ENCODE measurements around the gene BTBD2. TPM values are rescaled to one million over a fixed set of nuclear protein-coding genes. Genes with fewer than 3 reads are reported as not detected.

Gene BTBD2
- total RNA-seq, 4 donors from 2014 or later: 85.0 to 99.3 (median 94.9) TPM

- TF ChIP-seq POLR2A (IDR thresholded peaks at IDR 0.05): no peak
- TF ChIP-seq CTCF (IDR thresholded peaks at IDR 0.05): no peak
- WGBS, 2 donors: 0 to 2% methylated on average over 35 to 40 of the region's 40 CpGs
- intact Hi-C loops (cut with DNase I; ENCODE audit: low total_unique reads): no loop called here
- DNase-seq (ENCODE audit: low spot score in 2 of 2): peak; percentile 43 to 95
- peak overlapping the region; percentile 62 for H3K4me3 ChIP-seq (ENCODE audit: low read depth, poor library complexity, severe bottlenecking)
Observed at GRCh38 chr19:1942078-1942933, 73.2 kb downstream of the BTBD2 start.

DNA sequence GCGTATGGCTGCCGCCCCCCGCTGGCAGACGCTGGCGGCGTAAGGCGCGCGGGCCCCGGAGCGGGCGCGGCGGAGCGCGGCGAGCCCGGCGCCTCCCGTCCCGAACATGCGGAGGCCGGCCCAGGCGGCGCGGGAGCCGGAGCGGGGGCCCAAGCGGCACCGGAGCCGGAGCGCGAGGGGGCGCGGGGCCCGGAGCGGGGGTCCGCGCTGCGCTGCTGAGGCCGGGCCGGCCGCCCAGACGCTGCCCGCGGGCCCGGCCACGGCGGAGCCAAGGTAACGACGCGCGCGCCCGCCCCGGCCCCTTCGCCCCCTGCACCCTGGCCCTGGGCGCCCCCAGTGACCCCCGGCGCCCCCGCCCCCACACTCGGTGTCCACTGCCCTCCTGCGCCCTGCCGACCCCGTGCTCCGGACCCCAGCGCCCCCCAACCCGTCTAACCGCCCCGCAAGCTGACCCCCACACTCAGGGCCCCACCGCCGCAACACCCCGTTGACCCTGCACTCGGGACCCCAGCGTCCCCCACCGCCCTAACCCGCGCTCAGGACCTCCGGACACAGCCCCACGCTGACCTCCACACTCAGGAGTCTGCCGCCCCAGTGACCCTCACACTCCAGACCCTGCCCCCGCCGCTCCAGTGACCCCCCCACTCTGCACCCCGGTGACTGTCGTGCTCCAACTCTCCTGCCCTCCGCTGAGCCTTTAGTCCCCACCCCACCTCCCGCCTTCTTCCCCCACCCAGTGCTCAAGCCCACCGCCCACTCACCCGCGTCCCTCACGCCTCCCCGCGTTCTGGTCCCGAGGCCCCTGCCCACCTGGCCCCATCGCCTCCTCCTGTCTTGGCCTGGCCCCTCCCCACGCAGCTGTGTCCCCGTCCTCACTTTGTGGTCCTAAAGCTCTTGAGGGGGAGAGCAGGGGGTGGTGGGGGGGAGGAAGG, 74.1 kb downstream of the BTBD2 start, which contains the start of gene CSNK1G2:
TSS of gene CSNK1G2 (plus strand) at position 27 of the 932 bp plus-strand sequence. CDS start 28,601 bp downstream, outside the sequence.
- 0 to 1% methylated on average over 24 to 43 of the region's 97 CpGs for WGBS, 2 donors

DNA sequence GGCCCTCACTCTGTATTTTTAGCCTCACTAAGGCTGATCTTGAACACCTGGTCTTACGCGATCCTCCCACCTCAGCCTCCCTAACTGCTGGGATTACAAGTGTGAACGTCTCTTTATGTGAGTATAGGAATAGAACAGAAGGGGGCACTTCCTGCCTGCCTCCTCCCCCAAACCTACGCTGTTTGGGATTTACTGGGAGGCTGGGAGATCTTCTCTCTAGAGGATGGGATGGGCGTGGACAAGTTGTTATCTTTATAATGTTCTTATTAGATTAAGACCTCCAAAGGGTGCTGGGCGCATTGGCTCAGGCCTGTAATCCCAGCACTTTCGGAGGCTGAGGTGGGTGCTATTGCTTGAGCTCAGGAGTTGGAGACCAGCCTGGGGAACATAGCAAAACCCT, 77.4 kb downstream of the BTBD2 start:
- H3K4me3 ChIP-seq (ENCODE audit: low read depth, poor library complexity, severe bottlenecking): no peak overlapping the region
- TF ChIP-seq CTCF (IDR thresholded peaks at IDR 0.05) (no peak), POLR2A (IDR thresholded peaks at IDR 0.05) (no peak)
- intact Hi-C loops (cut with DNase I; ENCODE audit: low total_unique reads): no loop called here
- no peak for DNase-seq (ENCODE audit: low spot score in 2 of 2)
- WGBS, 2 donors: 82 to 84% methylated on average over 7 of the region's 7 CpGs

More for the DNA sequence above, 74.1 kb downstream of the BTBD2 start, which contains the start of gene CSNK1G2:
- TF ChIP-seq POLR2A (IDR thresholded peaks at IDR 0.05): no peak
- no peak for TF ChIP-seq CTCF (IDR thresholded peaks at IDR 0.05)
- peak in 1 of 2 donors; percentile 92 for DNase-seq (ENCODE audit: low spot score in 2 of 2)
- intact Hi-C loops (cut with DNase I; ENCODE audit: low total_unique reads): no loop called here
- peak within 1 kb of the TSS; percentile 62 for H3K4me3 ChIP-seq (ENCODE audit: low read depth, poor library complexity, severe bottlenecking)

GRCh38 chr19:1936916-1937610, 78.5 kb downstream of the BTBD2 start:
- no peak overlapping the region for H3K4me3 ChIP-seq (ENCODE audit: low read depth, poor library complexity, severe bottlenecking)
- intact Hi-C loops (cut with DNase I; ENCODE audit: low total_unique reads): no loop called here
- WGBS, 2 donors: 92 to 94% methylated on average over 24 of the region's 24 CpGs

More at GRCh38 chr19:1936916-1937610, 78.5 kb downstream of the BTBD2 start:
- no peak for DNase-seq (ENCODE audit: low spot score in 2 of 2)
- TF ChIP-seq CTCF (IDR thresholded peaks at IDR 0.05) (no peak), POLR2A (IDR thresholded peaks at IDR 0.05) (no peak)

All from lower leg skin (tissue), 4 donors.